Right lobe of liver (tissue), 4 donors: ENCODE results near the gene OR8K3.

ENCODE experiments used
- POLR2A ChIP-seq: fragments of 450-650 bp; IDR thresholded peaks from one replicate; pipeline ENCODE4 v1.6.1; 2017; ENCODE audit warnings: antibody characterized with exemption, mild to moderate bottlenecking
- TF ChIP-seq, protein P1 (sequence below), 4 donors: fragments of 200-600 bp in 3 of 4; fragments of 450-650 bp in 1 of 4; IDR thresholded peaks; one replicate each; pipeline versions ENCODE4 v1.5.1 to v1.8.0; 2016 to 2022; ENCODE audit warnings: antibody characterized with exemption in 4 of 4, mild to moderate bottlenecking in 2 of 4
- donor health status: DM: no; HTN: no; CAD: no.
- donor health status: DM: no; HTN: no; CAD: no.
- donor health status: DM: no; HTN: yes; CAD: no.

DNA sequence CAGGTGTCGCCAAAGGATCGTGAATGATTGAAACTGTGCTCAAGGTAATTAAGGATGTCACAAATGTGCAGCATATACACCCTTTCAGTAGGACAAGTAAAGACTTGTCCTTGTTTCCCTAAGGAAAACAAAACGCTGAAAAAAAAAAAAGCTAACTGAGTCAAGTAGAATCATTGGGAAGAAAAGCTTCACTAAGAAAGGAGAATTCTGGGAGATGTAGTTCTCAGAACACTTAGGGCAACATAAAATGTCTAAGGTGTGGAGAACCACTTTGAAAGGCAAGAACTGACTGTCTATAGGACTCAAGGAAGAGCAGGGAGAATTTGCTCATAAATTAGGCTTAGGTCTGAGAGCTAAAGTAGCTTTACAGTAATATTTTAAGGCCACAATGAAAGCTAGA is 43.9 kb upstream of the OR8K3 start:
- TF ChIP-seq, protein P1, sequence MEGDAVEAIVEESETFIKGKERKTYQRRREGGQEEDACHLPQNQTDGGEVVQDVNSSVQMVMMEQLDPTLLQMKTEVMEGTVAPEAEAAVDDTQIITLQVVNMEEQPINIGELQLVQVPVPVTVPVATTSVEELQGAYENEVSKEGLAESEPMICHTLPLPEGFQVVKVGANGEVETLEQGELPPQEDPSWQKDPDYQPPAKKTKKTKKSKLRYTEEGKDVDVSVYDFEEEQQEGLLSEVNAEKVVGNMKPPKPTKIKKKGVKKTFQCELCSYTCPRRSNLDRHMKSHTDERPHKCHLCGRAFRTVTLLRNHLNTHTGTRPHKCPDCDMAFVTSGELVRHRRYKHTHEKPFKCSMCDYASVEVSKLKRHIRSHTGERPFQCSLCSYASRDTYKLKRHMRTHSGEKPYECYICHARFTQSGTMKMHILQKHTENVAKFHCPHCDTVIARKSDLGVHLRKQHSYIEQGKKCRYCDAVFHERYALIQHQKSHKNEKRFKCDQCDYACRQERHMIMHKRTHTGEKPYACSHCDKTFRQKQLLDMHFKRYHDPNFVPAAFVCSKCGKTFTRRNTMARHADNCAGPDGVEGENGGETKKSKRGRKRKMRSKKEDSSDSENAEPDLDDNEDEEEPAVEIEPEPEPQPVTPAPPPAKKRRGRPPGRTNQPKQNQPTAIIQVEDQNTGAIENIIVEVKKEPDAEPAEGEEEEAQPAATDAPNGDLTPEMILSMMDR (IDR thresholded peaks at IDR 0.05) = no peak
- no peak for TF ChIP-seq POLR2A
